Measurements from ENCODE around the gene ELF1. TPM values are rescaled to one million over a fixed set of nuclear protein-coding genes. Genes with fewer than 3 reads are reported as not detected.
"Not testable (repeated sequence)": the region's sequence is repeated elsewhere in the genome, so short reads cannot be mapped to it uniquely, and the experiment has no call there.

ELF1 gene
- total RNA-seq, 1 experiment from 2014 or later: 18.7 TPM

DNA sequence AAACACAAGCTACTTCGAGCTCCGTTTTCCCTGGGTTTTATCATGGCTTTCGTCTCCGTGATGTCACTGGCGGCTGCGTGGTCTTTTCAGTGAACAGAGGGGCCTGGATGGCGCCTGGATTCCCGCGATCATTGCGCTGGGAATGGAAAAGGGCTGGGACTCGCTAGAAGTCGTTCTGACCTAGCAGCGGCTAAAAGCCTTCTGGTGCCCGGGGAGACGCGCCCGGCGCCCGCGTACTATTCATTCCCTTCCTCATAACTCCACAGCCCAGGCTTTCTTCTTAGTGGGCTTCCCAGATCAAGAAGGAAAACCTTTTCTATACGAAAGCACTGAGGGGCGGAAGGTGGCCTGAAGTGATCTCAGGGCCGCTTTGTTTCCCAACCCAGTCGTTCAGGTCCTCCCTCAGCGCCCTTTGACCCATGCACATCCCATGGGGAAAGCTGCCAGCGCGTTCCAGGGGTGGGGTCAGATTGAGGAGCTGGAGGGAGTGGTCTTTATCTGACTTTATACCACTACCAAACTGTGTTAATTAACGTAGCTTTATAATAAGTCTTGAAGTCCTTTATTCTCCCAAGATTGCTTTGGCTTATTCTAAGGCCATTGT lies 96.6 kb downstream of the ELF1 start:
- CTCF ChIA-PET: interaction anchor here (1.1 to 1.9 kb wide), 3 partner anchors 27 to 133 kb away, joined by 3 to 8 read pairs (median 5); no protein-coding TSS in a partner anchor
- Mint-ChIP-seq H3K27me3 (ENCODE audit: low read depth) (no peaks in the 10 kb centered on the region), H3K27ac (peak overlapping the region; percentile 83), H3K4me1 (peaks cover 10% of the 10 kb centered on the region), H3K9me3 (no peaks in the 10 kb centered on the region), H3K36me3 (no peaks in the 10 kb centered on the region), H3K4me3 (peak overlapping the region; percentile 53)
- ATAC-seq: peak; percentile 8; the same call in 1 of the 2 replicates
- DNase-seq (ENCODE audit: low spot score): peak; percentile 13
- TF ChIP-seq ZNF121 (CRISPR knock-in tag; IDR thresholded peaks at IDR 0.05) (no peak), TCF7 (CRISPR knock-in tag; IDR thresholded peaks at IDR 0.05; ENCODE audit: low read depth) (no peak), ETV6 (CRISPR knock-in tag; IDR thresholded peaks at IDR 0.05) (no peak), HMGA2 (CRISPR knock-in tag; IDR thresholded peaks at IDR 0.05) (no peak), SP1 (CRISPR knock-in tag; conservative IDR thresholded peaks at IDR 0.05) (no peak)
- TF ChIP-seq, protein P1, sequence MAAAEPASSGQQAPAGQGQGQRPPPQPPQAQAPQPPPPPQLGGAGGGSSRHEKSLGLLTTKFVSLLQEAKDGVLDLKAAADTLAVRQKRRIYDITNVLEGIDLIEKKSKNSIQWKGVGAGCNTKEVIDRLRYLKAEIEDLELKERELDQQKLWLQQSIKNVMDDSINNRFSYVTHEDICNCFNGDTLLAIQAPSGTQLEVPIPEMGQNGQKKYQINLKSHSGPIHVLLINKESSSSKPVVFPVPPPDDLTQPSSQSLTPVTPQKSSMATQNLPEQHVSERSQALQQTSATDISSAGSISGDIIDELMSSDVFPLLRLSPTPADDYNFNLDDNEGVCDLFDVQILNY (CRISPR knock-in tag; IDR thresholded peaks at IDR 0.05): no peak
- TF ChIP-seq, protein P2, sequence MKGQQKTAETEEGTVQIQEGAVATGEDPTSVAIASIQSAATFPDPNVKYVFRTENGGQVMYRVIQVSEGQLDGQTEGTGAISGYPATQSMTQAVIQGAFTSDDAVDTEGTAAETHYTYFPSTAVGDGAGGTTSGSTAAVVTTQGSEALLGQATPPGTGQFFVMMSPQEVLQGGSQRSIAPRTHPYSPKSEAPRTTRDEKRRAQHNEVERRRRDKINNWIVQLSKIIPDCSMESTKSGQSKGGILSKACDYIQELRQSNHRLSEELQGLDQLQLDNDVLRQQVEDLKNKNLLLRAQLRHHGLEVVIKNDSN (CRISPR knock-in tag; IDR thresholded peaks at IDR 0.05): no peak
- POLR2A ChIA-PET: no interaction called here

DNA sequence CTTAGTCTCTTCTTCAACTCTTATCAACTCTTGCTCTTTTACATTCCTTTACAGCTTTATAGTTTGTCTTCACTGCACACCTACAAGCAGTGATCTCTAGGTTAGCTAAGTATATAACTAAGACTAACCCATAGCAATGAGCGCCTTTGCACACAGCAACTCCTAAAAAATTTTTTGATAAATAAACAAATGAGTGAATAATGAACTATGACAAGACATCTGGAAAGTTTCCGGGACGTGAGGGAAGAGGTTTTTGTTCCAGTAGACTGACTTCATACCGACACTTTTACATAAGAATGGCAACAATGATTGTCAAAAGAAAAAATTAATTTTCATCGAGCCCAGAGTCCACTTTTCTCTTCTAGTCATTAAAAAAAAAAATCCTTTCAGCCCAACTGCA lies 98.3 kb downstream of the ELF1 start:
- H3K4me3 Mint-ChIP-seq: peak overlapping the region; percentile 90
- peak overlapping the region; percentile 97 for H3K27ac Mint-ChIP-seq
- DNase-seq (ENCODE audit: low spot score) (no peak), ATAC-seq (no peak)
- no peaks in the 10 kb centered on the region for H3K36me3 Mint-ChIP-seq
- ChIA-PET CTCF (interaction anchor here (0.7 to 1.9 kb wide), 4 partner anchors 12 to 143 kb away, joined by 3 to 8 read pairs (median 4); no protein-coding TSS in a partner anchor), POLR2A (no interaction called here)
- H3K4me1 Mint-ChIP-seq: peaks cover 10% of the 10 kb centered on the region
- no peak for TF ChIP-seq SP1 (CRISPR knock-in tag; conservative IDR thresholded peaks at IDR 0.05)
- TF ChIP-seq NFATC4 (CRISPR knock-in tag; IDR thresholded peaks at IDR 0.05): no peak
- TF ChIP-seq IRF2 (CRISPR knock-in tag; IDR thresholded peaks at IDR 0.05; ENCODE audit: borderline replicate concordance, low read depth): no peak
- TF ChIP-seq, protein P3, sequence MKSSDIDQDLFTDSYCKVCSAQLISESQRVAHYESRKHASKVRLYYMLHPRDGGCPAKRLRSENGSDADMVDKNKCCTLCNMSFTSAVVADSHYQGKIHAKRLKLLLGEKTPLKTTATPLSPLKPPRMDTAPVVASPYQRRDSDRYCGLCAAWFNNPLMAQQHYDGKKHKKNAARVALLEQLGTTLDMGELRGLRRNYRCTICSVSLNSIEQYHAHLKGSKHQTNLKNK (CRISPR knock-in tag; IDR thresholded peaks at IDR 0.05): no peak
- TF ChIP-seq ZNF423 (CRISPR knock-in tag; IDR thresholded peaks at IDR 0.05): no peak
- TF ChIP-seq ZNF671 (CRISPR knock-in tag; IDR thresholded peaks at IDR 0.05): no peak
- TF ChIP-seq, protein P4, sequence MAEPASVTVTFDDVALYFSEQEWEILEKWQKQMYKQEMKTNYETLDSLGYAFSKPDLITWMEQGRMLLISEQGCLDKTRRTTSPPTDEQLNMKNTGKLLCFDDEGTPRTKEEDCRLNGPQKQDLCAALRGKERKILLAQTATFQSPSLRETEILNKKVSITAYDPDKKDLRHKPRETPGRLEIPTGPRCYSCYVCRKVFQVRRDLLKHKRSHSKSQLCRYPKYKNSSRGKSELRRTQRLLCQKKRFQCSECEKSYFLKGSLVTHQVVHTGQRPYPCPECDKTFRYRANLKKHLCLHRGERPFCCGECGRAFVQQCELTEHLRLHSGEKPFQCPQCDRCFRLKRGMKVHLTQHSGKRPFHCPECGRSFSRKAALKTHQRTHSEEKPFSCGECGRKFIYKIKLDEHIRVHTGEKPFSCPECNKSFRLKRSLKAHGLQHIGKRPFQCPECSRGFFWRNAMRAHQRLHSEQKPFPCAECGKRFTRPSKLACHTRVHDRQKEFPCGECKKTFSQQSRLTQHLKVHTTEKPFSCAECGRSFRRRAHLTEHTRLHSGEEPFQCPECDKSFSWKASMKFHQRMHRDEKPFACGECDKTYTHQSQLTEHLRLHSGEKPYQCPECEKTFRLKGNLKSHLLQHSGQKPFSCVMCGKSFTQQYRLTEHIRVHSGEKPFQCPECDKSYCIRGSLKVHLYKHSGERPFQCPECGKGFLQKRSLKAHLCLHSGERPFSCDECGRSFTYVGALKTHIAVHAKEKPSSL (CRISPR knock-in tag; conservative IDR thresholded peaks at IDR 0.05): no peak
- TF ChIP-seq GTF2I (CRISPR knock-in tag; conservative IDR thresholded peaks at IDR 0.05): no peak
- TF ChIP-seq CREB1 (CRISPR knock-in tag; IDR thresholded peaks at IDR 0.05): no peak
- TF ChIP-seq, protein P5, sequence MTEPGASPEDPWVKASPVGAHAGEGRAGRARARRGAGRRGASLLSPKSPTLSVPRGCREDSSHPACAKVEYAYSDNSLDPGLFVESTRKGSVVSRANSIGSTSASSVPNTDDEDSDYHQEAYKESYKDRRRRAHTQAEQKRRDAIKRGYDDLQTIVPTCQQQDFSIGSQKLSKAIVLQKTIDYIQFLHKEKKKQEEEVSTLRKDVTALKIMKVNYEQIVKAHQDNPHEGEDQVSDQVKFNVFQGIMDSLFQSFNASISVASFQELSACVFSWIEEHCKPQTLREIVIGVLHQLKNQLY (CRISPR knock-in tag; IDR thresholded peaks at IDR 0.05): no peak
- TF ChIP-seq TP53 (CRISPR knock-in tag; IDR thresholded peaks at IDR 0.05): no peak
- no peak for TF ChIP-seq ESRRA (CRISPR knock-in tag; IDR thresholded peaks at IDR 0.05; ENCODE audit: borderline replicate concordance)
- TF ChIP-seq ZNF138 (CRISPR knock-in tag; conservative IDR thresholded peaks at IDR 0.05): no peak
- no peak for TF ChIP-seq MYBL2 (CRISPR knock-in tag; IDR thresholded peaks at IDR 0.05)
- no peak for TF ChIP-seq TEAD1 (CRISPR knock-in tag; IDR thresholded peaks at IDR 0.05)
- no peak for TF ChIP-seq ZNF232 (CRISPR knock-in tag; IDR thresholded peaks at IDR 0.05)
- TF ChIP-seq FOXP1 (CRISPR knock-in tag; IDR thresholded peaks at IDR 0.05; ENCODE audit: borderline replicate concordance): no peak
- TF ChIP-seq, protein P6, sequence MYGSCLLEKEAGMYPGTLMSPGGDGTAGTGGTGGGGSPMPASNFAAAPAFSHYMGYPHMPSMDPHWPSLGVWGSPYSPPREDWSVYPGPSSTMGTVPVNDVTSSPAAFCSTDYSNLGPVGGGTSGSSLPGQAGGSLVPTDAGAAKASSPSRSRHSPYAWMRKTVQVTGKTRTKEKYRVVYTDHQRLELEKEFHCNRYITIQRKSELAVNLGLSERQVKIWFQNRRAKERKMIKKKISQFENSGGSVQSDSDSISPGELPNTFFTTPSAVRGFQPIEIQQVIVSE (CRISPR knock-in tag; IDR thresholded peaks at IDR 0.05; ENCODE audit: borderline replicate concordance): no peak
- no peak for TF ChIP-seq ZNF263 (CRISPR knock-in tag; IDR thresholded peaks at IDR 0.05; ENCODE audit: low read depth)
- no peaks in the 10 kb centered on the region for H3K27me3 Mint-ChIP-seq (ENCODE audit: low read depth)
- H3K9me3 Mint-ChIP-seq: no peaks in the 10 kb centered on the region

DNA sequence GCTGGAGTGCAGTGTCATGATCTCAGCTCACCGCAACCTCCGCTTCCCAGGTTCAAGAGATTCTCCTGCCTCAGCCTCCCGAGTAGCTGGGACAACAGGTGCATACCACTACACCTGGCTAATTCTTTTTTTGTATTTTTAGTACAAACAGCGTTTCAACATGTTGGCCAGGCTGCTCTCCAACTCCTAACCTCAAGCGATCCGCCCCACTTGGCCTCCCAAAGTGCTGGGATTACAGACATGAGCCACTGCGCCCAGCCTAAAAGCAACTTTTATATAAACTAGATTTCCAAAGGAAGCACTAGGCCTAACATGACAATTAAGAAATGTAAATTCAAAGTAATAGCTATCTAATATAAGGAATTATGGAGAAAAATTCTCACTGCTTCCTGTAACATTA lies 99.2 kb downstream of the ELF1 start:
- H3K9me3 Mint-ChIP-seq; POLR2A ChIA-PET; ATAC-seq; H3K27ac Mint-ChIP-seq; DNase-seq (ENCODE audit: low spot score); H3K36me3 Mint-ChIP-seq; H3K4me1 Mint-ChIP-seq; H3K27me3 Mint-ChIP-seq (ENCODE audit: low read depth); CTCF ChIA-PET; H3K4me3 Mint-ChIP-seq: not testable (repeated sequence)

Measured in WTC11 (cell line).